WERI-Rb-1 (cell line): Measurements from ENCODE around the gene CTNNA1.

Experiments
- DNase-seq: peaks from one replicate; pipeline ENCODE4 v3.0.0-alpha.2; 2020
- H3K27ac ChIP-seq: fragments of 250-450 bp; sonication (Bioruptor Pico); 2 replicates; pipeline ENCODE4 v1.5.1; 2020; ENCODE audit warnings: mild to moderate bottlenecking, moderate library complexity
- H3K27me3 ChIP-seq: fragments of 250-450 bp; sonication (Bioruptor Pico); 2 replicates; pipeline ENCODE4 v1.5.1; 2021; ENCODE audit warnings: mild to moderate bottlenecking, low read depth, moderate library complexity; ENCODE audit not compliant: insufficient read depth, severe bottlenecking
- H3K36me3 ChIP-seq: fragments of 250-450 bp; sonication (Bioruptor Pico); 2 replicates; pipeline ENCODE4 v1.5.1; 2020; ENCODE audit warnings: mild to moderate bottlenecking, moderate library complexity
- H3K4me3 ChIP-seq: 2 replicates; pipeline ENCODE4 v1.5.1; 2011; ENCODE audit warnings: low read depth, mild to moderate bottlenecking, control low read depth, low read length
- H3K9me3 ChIP-seq: fragments of 250-450 bp; sonication (Bioruptor Pico); 2 replicates; pipeline ENCODE4 v1.5.1; 2021; ENCODE audit warnings: mild to moderate bottlenecking, moderate library complexity; ENCODE audit not compliant: severe bottlenecking
- TF ChIP-seq, protein P1 (sequence below): IDR thresholded peaks from 2 replicates; pipeline ENCODE4 v1.5.1; 2011; ENCODE audit warnings: low read depth, mild to moderate bottlenecking, control low read depth, inconsistent platforms, low read length

Gene CTNNA1

DNA sequence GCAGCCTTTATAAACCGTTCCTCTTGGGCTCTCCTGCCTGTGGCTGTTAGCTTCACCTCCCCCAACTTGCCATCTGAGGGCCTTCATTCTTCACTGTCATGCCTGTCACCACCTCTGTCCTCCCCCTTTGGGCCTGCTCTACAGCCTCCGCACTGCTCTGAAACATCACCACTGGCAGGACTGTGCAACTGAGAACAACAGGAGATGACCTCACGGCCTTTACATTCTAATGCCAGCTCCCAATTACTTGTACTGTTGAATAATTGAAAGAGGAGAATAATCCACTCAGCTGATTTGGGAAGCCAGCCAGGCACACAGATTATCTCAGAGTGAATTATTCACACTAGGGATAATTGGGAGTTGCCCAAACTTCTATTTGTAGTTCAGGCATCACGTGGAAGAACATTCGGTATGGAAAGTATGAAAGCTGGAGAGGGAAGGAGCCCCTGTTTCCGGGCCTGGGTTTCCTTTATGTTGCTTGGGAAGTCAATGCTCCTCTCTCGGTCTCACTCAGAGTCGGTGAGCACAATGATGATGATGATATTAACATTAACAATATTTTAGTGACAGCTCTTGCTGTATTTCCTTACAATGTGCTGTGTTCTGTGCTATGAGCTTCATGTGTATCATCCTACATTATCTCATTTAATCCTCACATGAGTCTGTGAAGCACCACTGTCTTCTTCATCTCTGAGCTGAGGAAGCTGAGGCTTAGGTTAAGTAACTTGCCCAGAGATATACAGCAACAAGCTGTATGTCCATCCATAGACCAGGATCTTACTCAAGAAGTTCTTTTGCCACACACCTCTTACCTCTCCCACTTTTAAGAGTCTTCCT lies 221.2 kb downstream of the CTNNA1 start:
- H3K36me3 ChIP-seq: peaks cover 4% of the 10 kb centered on the region
- no peak overlapping the region for H3K4me3 ChIP-seq
- peak; percentile 83 for DNase-seq
- peak overlapping the region; percentile 73 for H3K27ac ChIP-seq
- no peaks in the 10 kb centered on the region for H3K27me3 ChIP-seq
- TF ChIP-seq, protein P1, sequence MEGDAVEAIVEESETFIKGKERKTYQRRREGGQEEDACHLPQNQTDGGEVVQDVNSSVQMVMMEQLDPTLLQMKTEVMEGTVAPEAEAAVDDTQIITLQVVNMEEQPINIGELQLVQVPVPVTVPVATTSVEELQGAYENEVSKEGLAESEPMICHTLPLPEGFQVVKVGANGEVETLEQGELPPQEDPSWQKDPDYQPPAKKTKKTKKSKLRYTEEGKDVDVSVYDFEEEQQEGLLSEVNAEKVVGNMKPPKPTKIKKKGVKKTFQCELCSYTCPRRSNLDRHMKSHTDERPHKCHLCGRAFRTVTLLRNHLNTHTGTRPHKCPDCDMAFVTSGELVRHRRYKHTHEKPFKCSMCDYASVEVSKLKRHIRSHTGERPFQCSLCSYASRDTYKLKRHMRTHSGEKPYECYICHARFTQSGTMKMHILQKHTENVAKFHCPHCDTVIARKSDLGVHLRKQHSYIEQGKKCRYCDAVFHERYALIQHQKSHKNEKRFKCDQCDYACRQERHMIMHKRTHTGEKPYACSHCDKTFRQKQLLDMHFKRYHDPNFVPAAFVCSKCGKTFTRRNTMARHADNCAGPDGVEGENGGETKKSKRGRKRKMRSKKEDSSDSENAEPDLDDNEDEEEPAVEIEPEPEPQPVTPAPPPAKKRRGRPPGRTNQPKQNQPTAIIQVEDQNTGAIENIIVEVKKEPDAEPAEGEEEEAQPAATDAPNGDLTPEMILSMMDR: no peak
- H3K9me3 ChIP-seq: no peaks in the 10 kb centered on the region

- Histone ChIP-seq H3K27me3 (no peaks in the 10 kb centered on the region), H3K9me3 (no peaks in the 10 kb centered on the region), H3K27ac (peak overlapping the region; percentile 73), H3K4me3 (no peak overlapping the region), H3K36me3 (peaks cover 4% of the 10 kb centered on the region)
- TF ChIP-seq, protein P1: no peak
- no peak for DNase-seq
Observed at GRCh38 chr5:138975098-138975847, 222.0 kb downstream of the CTNNA1 start.

- H3K36me3 ChIP-seq: peaks cover 4% of the 10 kb centered on the region
- TF ChIP-seq, protein P1: no peak
- no peak for DNase-seq
- H3K9me3 ChIP-seq: no peaks in the 10 kb centered on the region
- no peak overlapping the region for H3K4me3 ChIP-seq
- no peaks in the 10 kb centered on the region for H3K27me3 ChIP-seq
- no peak overlapping the region for H3K27ac ChIP-seq
Observed at GRCh38 chr5:138978080-138978479, 224.9 kb downstream of the CTNNA1 start.

DNA sequence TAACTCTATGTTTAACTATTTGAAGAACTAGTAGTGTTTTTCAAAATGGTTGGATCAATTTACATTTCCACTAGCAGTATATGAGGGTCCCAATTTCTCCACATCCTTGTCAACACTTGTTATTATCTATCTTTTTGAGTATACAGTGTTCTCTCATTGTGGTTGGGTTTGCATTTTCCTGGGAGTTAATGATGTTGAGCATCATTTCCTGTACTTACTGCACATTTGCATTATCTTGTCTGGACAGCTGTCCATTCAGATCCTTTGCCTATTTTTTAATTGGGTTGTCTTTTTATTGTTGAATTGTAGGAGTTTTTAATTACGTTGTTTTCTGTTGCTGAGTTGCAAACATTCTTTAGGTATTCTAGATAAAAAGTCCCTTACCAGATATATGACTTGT lies 225.4 kb downstream of the CTNNA1 start:
- TF ChIP-seq, protein P1: no peak
- Histone ChIP-seq H3K36me3 (peaks cover 4% of the 10 kb centered on the region), H3K27ac (no peak overlapping the region), H3K27me3 (no peaks in the 10 kb centered on the region), H3K9me3 (no peaks in the 10 kb centered on the region), H3K4me3 (no peak overlapping the region)
- no peak for DNase-seq

- peaks cover 4% of the 10 kb centered on the region for H3K36me3 ChIP-seq
- H3K27me3 ChIP-seq: no peaks in the 10 kb centered on the region
- no peaks in the 10 kb centered on the region for H3K9me3 ChIP-seq
- TF ChIP-seq, protein P1: no peak
- no peak for DNase-seq
- H3K4me3 ChIP-seq: no peak overlapping the region
- H3K27ac ChIP-seq: no peak overlapping the region
Observed at GRCh38 chr5:138979684-138980280, 226.6 kb downstream of the CTNNA1 start.
